NB4 (cell line): ENCODE data around the gene TSHZ2.

Experiments used
- CTCF ChIP-seq: IDR thresholded peaks from one replicate; pipeline ENCODE4 v1.5.1; 2012; ENCODE audit warnings: low read depth, low read length
- MAX ChIP-seq: IDR thresholded peaks from 2 replicates; pipeline ENCODE4 v1.6.1; 2011; ENCODE audit warnings: low read depth, low read length
- MYC ChIP-seq: IDR thresholded peaks from 2 replicates; pipeline ENCODE4 v1.6.1; 2011; ENCODE audit warnings: low read depth, low read length
- POLR2A ChIP-seq: IDR thresholded peaks from 2 replicates; pipeline ENCODE4 v1.6.1; 2011; ENCODE audit warnings: mild to moderate bottlenecking; ENCODE audit not compliant: insufficient read length; ENCODE audit errors: extremely low read depth

GRCh38 chr20:52948491-52948890 is 23.7 kb upstream of the TSHZ2 start:
- TF ChIP-seq CTCF (no peak), POLR2A (no peak), MYC (no peak), MAX (no peak)
